OCI-LY1 (cell line): ENCODE data around the gene PARP15.

Experiments
- EZH2 ChIP-seq: fragments of 200-600 bp; sonication (generic), shearing (Covaris generic); IDR thresholded peaks from 2 replicates; pipeline ENCODE4 v1.8.0; 2017; ENCODE audit warnings: borderline replicate concordance, mixed run types, mild to moderate bottlenecking, antibody characterized with exemption, low read length, moderate library complexity, mixed read lengths
- TF ChIP-seq, protein P1 (sequence below): fragments of 200-600 bp; sonication (generic), shearing (Covaris generic); IDR thresholded peaks from 2 replicates; pipeline ENCODE4 v1.5.1; 2017; ENCODE audit warnings: mild to moderate bottlenecking, antibody characterized with exemption, low read length, moderate library complexity, mixed read lengths

DNA sequence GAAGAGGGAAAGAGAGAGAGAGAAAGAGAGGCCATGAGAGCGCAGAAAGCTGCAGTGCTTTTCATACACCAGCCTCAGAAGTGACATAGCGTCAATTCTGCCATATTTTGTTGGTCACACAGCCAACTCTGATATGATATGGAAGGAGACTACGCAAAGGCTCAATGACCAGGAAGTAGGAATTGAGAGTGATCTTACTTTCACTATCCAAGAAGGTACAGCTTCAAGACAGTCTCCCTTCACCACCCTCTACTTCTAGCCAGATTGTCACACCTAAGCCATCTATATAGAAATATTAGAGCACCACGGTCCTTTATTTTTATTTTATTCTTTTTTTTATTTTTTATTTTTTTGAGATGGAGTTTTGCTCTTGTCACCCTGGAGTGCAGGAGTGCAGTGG lies 21.1 kb downstream of the PARP15 start:
- TF ChIP-seq, protein P1, sequence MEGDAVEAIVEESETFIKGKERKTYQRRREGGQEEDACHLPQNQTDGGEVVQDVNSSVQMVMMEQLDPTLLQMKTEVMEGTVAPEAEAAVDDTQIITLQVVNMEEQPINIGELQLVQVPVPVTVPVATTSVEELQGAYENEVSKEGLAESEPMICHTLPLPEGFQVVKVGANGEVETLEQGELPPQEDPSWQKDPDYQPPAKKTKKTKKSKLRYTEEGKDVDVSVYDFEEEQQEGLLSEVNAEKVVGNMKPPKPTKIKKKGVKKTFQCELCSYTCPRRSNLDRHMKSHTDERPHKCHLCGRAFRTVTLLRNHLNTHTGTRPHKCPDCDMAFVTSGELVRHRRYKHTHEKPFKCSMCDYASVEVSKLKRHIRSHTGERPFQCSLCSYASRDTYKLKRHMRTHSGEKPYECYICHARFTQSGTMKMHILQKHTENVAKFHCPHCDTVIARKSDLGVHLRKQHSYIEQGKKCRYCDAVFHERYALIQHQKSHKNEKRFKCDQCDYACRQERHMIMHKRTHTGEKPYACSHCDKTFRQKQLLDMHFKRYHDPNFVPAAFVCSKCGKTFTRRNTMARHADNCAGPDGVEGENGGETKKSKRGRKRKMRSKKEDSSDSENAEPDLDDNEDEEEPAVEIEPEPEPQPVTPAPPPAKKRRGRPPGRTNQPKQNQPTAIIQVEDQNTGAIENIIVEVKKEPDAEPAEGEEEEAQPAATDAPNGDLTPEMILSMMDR, result no peak
- no peak for TF ChIP-seq EZH2
